SH-SY5Y (cell line): ENCODE results near the gene OBSL1.

Source experiments
- GATA2 ChIP-seq: IDR thresholded peaks from 2 replicates; pipeline ENCODE4 v1.6.1; 2011; ENCODE audit warnings: mild to moderate bottlenecking, low read depth, low read length
- GATA3 ChIP-seq: IDR thresholded peaks from 2 replicates; pipeline ENCODE4 v1.6.1; 2011; ENCODE audit warnings: low read depth, mild to moderate bottlenecking, low read length, moderate library complexity

GRCh38 chr2:219607931-219608330 is 36.6 kb upstream of the OBSL1 start:
- TF ChIP-seq GATA2: no peak
- no peak for TF ChIP-seq GATA3
